Measurements from ENCODE around the gene MRC1.

The MRC1 gene

GRCh38 chr10:17857040-17857439 lies 47.9 kb downstream of the MRC1 start:
- Histone ChIP-seq H3K9me3 (ENCODE audit: severe bottlenecking) (no peaks in the 10 kb centered on the region), H3K36me3 (ENCODE audit: low read depth) (no peaks in the 10 kb centered on the region), H3K27me3 (ENCODE audit: insufficient read depth, poor library complexity, severe bottlenecking) (no peaks in the 10 kb centered on the region), H3K4me1 (ENCODE audit: insufficient read depth, poor library complexity, severe bottlenecking) (no peaks in the 10 kb centered on the region), H3K27ac (ENCODE audit: poor library complexity, severe bottlenecking) (no peak overlapping the region), H3K4me3 (ENCODE audit: severe bottlenecking) (no peak overlapping the region)
- ATAC-seq (ENCODE audit: low read depth) (no peak), DNase-seq (ENCODE audit: low spot score) (no peak)
- TF ChIP-seq, protein P1, sequence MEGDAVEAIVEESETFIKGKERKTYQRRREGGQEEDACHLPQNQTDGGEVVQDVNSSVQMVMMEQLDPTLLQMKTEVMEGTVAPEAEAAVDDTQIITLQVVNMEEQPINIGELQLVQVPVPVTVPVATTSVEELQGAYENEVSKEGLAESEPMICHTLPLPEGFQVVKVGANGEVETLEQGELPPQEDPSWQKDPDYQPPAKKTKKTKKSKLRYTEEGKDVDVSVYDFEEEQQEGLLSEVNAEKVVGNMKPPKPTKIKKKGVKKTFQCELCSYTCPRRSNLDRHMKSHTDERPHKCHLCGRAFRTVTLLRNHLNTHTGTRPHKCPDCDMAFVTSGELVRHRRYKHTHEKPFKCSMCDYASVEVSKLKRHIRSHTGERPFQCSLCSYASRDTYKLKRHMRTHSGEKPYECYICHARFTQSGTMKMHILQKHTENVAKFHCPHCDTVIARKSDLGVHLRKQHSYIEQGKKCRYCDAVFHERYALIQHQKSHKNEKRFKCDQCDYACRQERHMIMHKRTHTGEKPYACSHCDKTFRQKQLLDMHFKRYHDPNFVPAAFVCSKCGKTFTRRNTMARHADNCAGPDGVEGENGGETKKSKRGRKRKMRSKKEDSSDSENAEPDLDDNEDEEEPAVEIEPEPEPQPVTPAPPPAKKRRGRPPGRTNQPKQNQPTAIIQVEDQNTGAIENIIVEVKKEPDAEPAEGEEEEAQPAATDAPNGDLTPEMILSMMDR (IDR thresholded peaks at IDR 0.05; ENCODE audit: poor library complexity, severe bottlenecking): no peak

GRCh38 chr10:17859492-17860156 lies 50.5 kb downstream of the MRC1 start:
- ATAC-seq (ENCODE audit: low read depth) (no peak), DNase-seq (ENCODE audit: low spot score) (no peak)
- Histone ChIP-seq H3K27ac (ENCODE audit: poor library complexity, severe bottlenecking) (no peak overlapping the region), H3K36me3 (ENCODE audit: low read depth) (no peaks in the 10 kb centered on the region), H3K27me3 (ENCODE audit: insufficient read depth, poor library complexity, severe bottlenecking) (no peaks in the 10 kb centered on the region), H3K9me3 (ENCODE audit: severe bottlenecking) (no peaks in the 10 kb centered on the region), H3K4me3 (ENCODE audit: severe bottlenecking) (no peak overlapping the region), H3K4me1 (ENCODE audit: insufficient read depth, poor library complexity, severe bottlenecking) (no peaks in the 10 kb centered on the region)
- TF ChIP-seq, protein P1 (IDR thresholded peaks at IDR 0.05; ENCODE audit: poor library complexity, severe bottlenecking): no peak

DNA sequence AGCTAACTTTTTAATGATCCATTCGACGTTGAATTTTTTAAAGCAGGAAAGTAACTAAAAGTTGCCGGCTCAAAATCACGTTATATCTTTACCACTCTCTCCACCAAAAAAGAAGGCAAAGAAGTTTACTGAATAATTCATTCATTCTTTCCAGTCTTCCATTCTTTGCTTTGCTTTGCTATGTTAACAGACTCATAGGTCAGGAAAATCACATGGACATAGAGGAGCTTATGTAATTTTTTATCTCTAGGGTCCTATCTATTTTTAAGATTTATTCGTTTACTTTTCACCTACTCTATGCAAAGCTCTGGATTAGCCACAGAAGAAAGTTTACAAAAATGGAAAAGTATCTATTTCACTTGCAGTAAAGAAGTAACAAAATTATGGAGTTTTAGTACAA lies 52.6 kb downstream of the MRC1 start:
- TF ChIP-seq, protein P1 (IDR thresholded peaks at IDR 0.05; ENCODE audit: poor library complexity, severe bottlenecking): no peak
- no peak overlapping the region for H3K27ac ChIP-seq (ENCODE audit: poor library complexity, severe bottlenecking)
- ATAC-seq (ENCODE audit: low read depth) (no peak), DNase-seq (ENCODE audit: low spot score) (no peak)
- H3K4me3 ChIP-seq (ENCODE audit: severe bottlenecking): no peak overlapping the region
- H3K9me3 ChIP-seq (ENCODE audit: severe bottlenecking): no peaks in the 10 kb centered on the region
- H3K27me3 ChIP-seq (ENCODE audit: insufficient read depth, poor library complexity, severe bottlenecking): no peaks in the 10 kb centered on the region
- no peaks in the 10 kb centered on the region for H3K4me1 ChIP-seq (ENCODE audit: insufficient read depth, poor library complexity, severe bottlenecking)
- no peaks in the 10 kb centered on the region for H3K36me3 ChIP-seq (ENCODE audit: low read depth)

GRCh38 chr10:17865351-17865750 lies 56.2 kb downstream of the MRC1 start:
- DNase-seq (ENCODE audit: low spot score) (no peak), ATAC-seq (ENCODE audit: low read depth) (no peak)
- TF ChIP-seq, protein P1 (IDR thresholded peaks at IDR 0.05; ENCODE audit: poor library complexity, severe bottlenecking): no peak
- no peaks in the 10 kb centered on the region for H3K36me3 ChIP-seq (ENCODE audit: low read depth)
- H3K4me3 ChIP-seq (ENCODE audit: severe bottlenecking): no peak overlapping the region
- H3K27me3 ChIP-seq (ENCODE audit: insufficient read depth, poor library complexity, severe bottlenecking): no peaks in the 10 kb centered on the region
- no peaks in the 10 kb centered on the region for H3K9me3 ChIP-seq (ENCODE audit: severe bottlenecking)
- peaks cover 4% of the 10 kb centered on the region for H3K4me1 ChIP-seq (ENCODE audit: insufficient read depth, poor library complexity, severe bottlenecking)
- H3K27ac ChIP-seq (ENCODE audit: poor library complexity, severe bottlenecking): no peak overlapping the region

GRCh38 chr10:17866346-17866745 lies 57.2 kb downstream of the MRC1 start:
- Histone ChIP-seq H3K27me3 (ENCODE audit: insufficient read depth, poor library complexity, severe bottlenecking) (no peaks in the 10 kb centered on the region), H3K27ac (ENCODE audit: poor library complexity, severe bottlenecking) (no peak overlapping the region), H3K36me3 (ENCODE audit: low read depth) (no peaks in the 10 kb centered on the region), H3K4me3 (ENCODE audit: severe bottlenecking) (no peak overlapping the region), H3K9me3 (ENCODE audit: severe bottlenecking) (no peaks in the 10 kb centered on the region), H3K4me1 (ENCODE audit: insufficient read depth, poor library complexity, severe bottlenecking) (peaks cover 4% of the 10 kb centered on the region)
- TF ChIP-seq, protein P1 (IDR thresholded peaks at IDR 0.05; ENCODE audit: poor library complexity, severe bottlenecking): no peak
- ATAC-seq (ENCODE audit: low read depth): no peak
- no peak for DNase-seq (ENCODE audit: low spot score)
